Measurements from ENCODE around the gene ARMH4.

- TF ChIP-seq POLR2A (IDR thresholded peaks at IDR 0.05; ENCODE audit: low read depth) (no peak), CTCF (IDR thresholded peaks at IDR 0.05) (no peak), EP300 (IDR thresholded peaks at IDR 0.05) (no peak), POLR2AphosphoS5 (IDR thresholded peaks at IDR 0.05) (no peak)
These were observed 21.8 kb downstream of the ARMH4 start for GRCh38 chr14:58130116-58130782.

All from esophagus muscularis mucosa (tissue), 4 donors.